T follicular helper cell (primary cell): ENCODE results near the gene TFCP2.

Source experiments
- DNase-seq: peaks from one replicate; pipeline ENCODE4 v3.0.0-alpha.2; 2020; ENCODE audit warnings: low read depth

Gene TFCP2

GRCh38 chr12:51156245-51156765 is 16.6 kb downstream of the TFCP2 start:
- DNase-seq: no peak

DNA sequence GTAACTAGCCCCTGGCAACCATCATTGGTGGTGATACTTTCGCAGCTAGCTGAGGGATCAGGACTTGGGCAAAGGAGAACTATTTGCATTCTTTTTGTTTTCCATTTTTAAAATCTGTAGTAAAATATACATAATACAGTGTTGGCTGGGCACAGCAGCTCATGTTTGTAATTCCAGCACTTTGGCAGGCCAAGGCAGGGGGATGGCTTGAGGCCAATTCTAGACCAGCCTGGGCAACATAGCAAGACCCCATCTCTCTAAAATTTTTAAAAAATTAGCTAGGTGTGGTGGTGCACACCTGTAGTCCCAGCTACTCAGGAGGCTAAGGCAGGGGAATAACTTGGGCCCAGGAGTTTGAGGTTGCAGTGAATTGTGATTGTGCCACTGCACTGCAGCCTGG is 20.0 kb downstream of the TFCP2 start:
- no peak for DNase-seq

DNA sequence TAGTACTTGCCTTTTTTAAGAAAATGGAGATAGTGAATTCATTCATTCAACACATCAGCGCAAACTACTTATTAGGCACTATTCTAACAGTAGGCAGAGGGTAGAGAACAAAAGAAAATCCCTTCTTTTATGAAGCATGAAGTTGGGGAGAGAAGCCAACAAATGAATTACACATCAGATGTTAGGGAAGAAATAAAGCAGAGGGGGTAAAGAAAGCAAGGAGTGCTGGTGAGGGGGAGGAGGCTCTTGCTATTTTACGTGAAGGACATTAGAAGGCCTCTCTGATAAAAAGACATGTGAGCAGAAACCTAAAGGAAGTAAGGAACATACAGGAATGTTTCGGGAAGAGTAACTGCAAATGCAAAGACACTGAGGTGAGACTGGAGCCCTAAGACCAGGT is 22.2 kb downstream of the TFCP2 start:
- no peak for DNase-seq

GRCh38 chr12:51147309-51147708 is 25.6 kb downstream of the TFCP2 start:
- DNase-seq: no peak

DNA sequence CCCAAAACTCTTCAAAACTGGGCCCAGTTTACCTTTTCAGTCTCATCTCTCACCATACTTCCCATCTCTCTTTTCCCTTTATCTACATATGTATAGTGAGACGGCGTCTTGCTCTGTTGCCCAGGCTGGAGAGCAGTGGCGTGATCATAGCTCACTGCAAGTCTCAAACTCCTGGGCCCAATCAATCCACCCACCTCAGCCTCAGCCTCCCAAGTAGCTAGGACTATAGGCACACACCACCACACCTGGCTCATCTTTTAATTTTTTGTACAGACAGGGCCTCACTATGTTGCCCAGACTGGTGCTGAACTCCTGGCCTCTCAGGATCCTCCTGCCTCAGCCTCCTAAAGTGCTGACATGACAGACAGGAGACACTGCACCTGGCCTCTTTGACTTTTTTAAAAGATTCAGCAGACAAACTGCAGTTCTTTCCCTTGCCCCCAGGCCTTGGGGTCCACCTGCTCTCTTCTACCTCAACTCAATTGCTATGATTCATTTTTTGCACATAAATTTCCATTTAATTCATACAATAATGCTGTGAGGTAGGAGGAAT is 33.6 kb downstream of the TFCP2 start:
- no peak for DNase-seq

DNA sequence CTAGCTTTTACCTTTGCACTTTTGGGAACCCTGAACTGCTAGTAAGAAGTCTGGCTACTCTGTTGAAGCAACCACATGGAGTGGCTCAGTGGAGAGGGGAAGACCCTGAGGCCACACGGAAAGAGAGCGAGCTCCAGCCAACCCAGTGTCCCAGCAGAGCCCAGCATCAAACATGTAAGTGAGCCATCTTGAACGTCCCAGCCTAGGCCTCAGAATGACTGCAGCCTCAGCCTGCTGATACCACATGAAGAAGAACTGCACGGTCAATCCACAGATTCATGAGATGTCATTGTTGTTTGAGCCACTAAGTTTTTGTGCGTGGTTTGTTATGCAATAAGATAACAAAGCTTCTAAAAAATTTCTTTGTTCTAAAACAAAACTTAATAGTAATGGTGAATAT is 40.2 kb downstream of the TFCP2 start:
- DNase-seq: no peak

GRCh38 chr12:51131745-51132521 is 41.0 kb downstream of the TFCP2 start:
- DNase-seq: no peak

DNA sequence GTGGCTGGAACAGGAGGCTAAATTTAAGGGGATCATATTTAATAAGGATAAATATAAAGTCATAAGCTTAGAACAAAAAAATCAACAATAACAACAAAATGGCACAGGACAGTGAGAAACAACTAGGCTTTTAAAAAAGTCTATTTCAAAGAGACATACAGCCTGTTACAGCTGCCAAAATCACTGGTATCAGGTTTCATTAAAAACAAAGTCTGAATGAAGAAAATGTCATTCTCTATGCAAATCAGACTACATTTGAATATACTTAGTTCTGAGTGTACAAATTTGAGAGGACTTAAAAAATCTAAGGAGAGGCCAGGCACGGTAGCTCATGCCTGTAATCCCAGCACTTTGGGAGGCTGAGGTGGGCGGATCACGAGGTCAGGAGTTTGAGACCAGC is 44.0 kb downstream of the TFCP2 start:
- no peak for DNase-seq

DNA sequence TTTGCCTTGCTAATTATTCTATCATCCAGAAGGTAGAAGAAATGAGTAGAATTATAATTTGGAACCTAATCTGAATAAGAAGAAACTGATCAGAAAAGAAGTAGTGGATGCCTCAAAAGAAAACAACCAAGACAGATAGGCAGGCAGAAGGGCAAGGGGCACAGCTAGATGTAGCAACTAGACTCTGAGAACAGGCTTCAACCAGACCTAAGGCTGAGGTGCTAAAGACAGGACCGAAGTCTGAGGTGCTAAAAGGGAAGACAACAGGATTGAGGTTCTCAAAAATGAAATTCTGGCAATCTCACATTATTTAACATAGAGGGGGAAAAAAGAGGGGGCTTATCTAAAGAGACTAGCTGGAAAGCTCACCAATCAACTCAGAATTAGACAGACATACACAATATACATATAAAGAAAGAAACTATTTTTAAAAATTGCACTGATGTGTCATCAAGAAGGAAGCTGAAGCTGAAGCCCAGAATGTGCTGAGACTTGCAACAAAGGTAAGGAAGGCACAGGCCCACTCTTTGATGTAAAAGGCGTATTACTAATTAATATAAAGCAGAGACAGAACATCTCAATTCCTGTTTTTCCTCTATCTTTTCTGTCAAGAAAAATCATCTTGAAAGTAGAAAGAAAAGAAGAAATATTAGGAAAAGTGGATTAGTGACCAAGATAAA is 45.7 kb downstream of the TFCP2 start:
- no peak for DNase-seq

- no peak for DNase-seq
These were observed 46.6 kb downstream of the TFCP2 start for GRCh38 chr12:51126297-51126696.

- no peak for DNase-seq
These were observed 48.4 kb downstream of the TFCP2 start for GRCh38 chr12:51124504-51124903.

GRCh38 chr12:51122844-51123243 is 50.1 kb downstream of the TFCP2 start:
- DNase-seq: no peak

DNA sequence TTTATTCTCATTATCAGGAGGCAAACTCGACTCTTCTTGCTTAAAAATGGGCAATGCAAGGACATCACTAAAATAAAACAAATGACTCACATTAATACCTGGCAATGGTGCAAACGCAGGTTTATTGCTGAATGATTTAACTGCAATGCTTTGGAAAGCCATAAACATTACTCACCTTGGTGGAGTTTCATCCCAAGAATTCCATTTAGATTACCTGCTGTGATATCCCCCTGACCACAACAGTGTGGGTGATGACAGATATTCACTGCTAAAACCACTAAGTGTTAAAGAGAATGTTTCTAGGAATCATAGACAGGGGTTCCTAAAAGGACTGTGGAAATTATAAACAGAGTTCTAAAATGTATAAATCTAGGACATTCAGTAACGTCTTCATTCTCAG is 54.2 kb downstream of the TFCP2 start:
- no peak for DNase-seq

- DNase-seq: no peak
These were observed 57.4 kb downstream of the TFCP2 start for GRCh38 chr12:51115533-51115932.

GRCh38 chr12:51108136-51108535 is 64.8 kb downstream of the TFCP2 start:
- DNase-seq: no peak

DNA sequence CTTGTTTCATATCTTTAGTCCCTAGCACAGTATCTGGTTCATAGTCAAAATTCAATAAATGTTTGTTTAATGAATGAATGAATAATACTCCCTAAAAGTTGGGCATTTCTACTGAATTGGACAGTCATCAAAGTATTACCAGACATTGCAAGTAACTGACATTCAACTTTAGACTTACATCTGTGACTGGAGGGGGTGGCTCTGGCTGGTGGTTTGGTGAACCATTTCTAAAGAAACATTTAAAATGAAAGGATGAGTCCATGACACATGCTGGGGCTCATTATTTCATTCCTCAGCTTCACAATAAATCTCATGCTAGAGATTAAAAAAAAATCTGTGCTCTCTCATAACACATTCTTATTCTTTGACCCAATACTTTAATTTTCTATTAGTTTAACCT is 69.0 kb downstream of the TFCP2 start:
- no peak for DNase-seq

DNA sequence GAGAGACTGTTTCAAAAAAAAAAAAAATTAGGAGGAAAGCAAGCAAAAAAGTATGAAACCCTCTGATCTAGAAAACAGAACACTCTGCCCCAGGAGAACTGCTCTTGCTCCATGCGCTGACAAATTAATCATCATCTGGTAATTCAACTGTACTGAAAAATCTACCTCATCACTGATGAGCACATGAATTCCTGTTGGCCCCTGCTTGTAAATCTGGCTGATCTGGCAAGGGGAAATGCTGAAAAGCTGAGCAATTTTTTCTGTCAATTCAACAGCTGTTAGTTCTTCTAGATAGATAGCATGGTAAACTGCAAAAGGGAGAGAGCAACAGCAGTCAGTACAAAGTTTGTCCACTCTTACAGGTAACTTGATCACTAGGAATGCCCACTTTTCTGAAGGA is 74.3 kb downstream of the TFCP2 start:
- no peak for DNase-seq

DNA sequence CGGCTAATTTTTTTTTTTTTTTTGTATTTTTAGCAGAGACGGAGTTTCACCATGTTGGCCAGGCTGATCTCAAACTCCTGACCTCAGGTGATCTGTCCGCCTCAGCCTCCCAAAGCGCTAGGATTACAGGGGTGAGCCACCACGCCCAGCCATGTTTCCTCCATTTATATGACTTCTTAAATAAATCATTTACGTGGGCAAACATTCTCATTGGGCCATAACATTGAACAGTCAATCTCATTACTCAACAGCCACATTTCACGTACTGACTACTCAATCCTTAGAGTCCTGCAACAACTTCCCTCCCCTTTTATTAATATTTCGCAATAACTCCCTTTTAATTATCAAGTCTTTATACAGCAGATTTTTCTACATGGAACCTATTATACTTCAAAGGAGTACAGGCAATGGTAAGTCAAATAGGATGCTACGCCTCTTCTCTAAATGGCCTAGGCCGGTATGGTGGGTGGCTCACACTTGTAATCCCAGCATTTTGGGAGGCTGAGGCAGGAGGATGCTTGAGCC is 82.2 kb downstream of the TFCP2 start:
- DNase-seq: no peak

DNA sequence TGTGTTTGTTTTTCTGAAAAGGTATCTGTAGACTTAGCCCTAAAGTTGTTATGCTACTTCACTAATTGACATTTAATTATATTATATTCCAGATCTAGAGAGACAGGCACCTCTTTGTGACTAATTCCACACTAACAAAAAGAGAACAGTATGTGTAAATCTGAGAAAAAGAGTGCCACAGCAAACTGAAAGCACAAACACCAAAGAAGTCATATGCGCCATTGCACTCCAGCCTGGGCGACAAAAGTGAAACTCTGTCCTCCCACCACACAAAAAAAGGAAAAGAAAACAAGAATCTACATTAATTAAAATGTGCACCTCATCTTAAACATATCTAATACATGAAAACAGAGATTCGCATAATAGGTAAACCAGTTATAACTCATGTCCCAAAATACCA is 85.1 kb downstream of the TFCP2 start:
- DNase-seq: no peak

GRCh38 chr12:51086933-51087332 is 86.0 kb downstream of the TFCP2 start:
- DNase-seq: no peak

DNA sequence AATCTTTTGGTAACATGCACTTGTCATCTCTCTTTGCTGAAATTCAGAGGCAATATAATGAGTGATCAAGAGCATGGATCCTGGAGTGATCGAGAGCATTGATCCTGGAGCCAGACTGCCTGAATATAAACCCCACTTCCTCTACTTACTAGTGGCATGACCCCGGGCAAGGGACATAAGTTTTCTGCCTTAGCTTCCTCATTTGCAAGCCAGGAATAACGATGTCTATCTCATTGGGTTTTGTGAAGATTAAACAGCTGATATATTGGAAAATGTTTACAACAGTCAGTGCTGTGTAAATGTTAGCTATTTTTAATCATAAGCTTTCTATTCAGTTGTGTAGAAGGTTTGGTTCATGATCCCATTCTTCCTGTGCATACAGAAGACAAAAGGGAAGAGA is 87.2 kb downstream of the TFCP2 start:
- no peak for DNase-seq

- peak; percentile 92 for DNase-seq
These were observed 89.7 kb downstream of the TFCP2 start, which contains the start of gene CSRNP2 for GRCh38 chr12:51083126-51083833. Gene CSRNP2 (minus strand): TSS chr12:51083596. CDS start chr12:51076561, 7,035 bp downstream.
